Measurements from ENCODE around the gene BPIFB6.

Gene BPIFB6

DNA sequence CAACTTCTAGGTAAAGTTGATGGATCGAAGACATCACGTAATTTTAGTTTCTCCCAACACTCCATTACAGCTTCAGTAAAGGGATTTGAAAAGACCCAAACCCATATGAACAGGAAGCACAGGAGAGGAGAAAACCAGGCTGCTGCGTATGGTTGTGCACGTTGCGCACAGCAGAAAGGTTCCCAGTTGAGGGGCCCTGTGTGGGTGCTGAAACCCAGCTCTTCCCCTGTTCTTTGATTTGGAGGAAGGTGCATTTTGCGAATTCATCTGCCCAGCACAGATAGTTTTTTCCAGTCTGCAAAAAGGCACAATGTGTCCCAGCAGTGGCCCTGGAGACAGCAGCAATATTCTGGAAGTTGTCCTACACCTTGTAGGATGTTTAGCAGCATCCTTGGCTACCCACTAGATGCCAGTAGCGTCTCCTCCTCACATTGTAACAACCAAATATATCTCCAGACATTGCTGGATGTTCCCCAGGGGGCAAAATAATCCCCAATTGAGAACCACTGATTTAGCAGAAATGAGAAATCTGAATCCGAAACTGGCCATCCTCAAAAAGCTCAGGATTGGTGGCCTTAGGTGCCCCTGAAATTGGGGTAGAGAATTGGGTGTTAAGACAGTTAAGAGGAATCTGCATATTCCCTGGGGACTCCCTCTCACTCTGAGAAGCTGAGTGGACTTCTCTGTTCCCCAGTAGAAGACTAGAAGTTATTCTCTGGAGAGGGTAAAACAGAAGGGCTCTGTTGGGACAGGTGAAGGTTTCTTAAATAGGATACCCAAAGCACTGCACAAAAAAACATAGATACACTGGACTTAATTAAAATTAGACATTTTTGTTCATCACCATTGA is 39.4 kb upstream of the BPIFB6 start:
- DNase-seq (ENCODE audit: low read depth, low spot score), result no peak
- ChIA-PET CTCF (no interaction called here), POLR2A (no interaction called here)
- TF ChIP-seq, protein P1, sequence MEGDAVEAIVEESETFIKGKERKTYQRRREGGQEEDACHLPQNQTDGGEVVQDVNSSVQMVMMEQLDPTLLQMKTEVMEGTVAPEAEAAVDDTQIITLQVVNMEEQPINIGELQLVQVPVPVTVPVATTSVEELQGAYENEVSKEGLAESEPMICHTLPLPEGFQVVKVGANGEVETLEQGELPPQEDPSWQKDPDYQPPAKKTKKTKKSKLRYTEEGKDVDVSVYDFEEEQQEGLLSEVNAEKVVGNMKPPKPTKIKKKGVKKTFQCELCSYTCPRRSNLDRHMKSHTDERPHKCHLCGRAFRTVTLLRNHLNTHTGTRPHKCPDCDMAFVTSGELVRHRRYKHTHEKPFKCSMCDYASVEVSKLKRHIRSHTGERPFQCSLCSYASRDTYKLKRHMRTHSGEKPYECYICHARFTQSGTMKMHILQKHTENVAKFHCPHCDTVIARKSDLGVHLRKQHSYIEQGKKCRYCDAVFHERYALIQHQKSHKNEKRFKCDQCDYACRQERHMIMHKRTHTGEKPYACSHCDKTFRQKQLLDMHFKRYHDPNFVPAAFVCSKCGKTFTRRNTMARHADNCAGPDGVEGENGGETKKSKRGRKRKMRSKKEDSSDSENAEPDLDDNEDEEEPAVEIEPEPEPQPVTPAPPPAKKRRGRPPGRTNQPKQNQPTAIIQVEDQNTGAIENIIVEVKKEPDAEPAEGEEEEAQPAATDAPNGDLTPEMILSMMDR (IDR thresholded peaks at IDR 0.05; ENCODE audit: insufficient read depth, low read length, missing control alignments), result no peak
- no peak overlapping the region for H3K4me3 ChIP-seq (ENCODE audit: low read depth, low read length)

GRCh38 chr20:32993496-32994050 is 37.9 kb upstream of the BPIFB6 start:
- CTCF ChIA-PET, result interaction anchor here (2.0 kb wide), 1 partner anchor 11 kb away, joined by 6 read pairs; the partner anchor contains the start of gene SUN5
- POLR2A ChIA-PET, result no interaction called here

GRCh38 chr20:32995802-32996201 is 35.6 kb upstream of the BPIFB6 start:
- no peak overlapping the region for H3K4me3 ChIP-seq (ENCODE audit: low read depth, low read length)
- CTCF ChIA-PET, result no interaction called here
- no peak for DNase-seq (ENCODE audit: low read depth, low spot score)
- POLR2A ChIA-PET, result no interaction called here
- TF ChIP-seq, protein P1 (IDR thresholded peaks at IDR 0.05; ENCODE audit: insufficient read depth, low read length, missing control alignments), result no peak

More at GRCh38 chr20:32993496-32994050, 37.9 kb upstream of the BPIFB6 start:
- no peak overlapping the region for H3K4me3 ChIP-seq (ENCODE audit: low read depth, low read length)
- TF ChIP-seq, protein P1 (IDR thresholded peaks at IDR 0.05; ENCODE audit: insufficient read depth, low read length, missing control alignments), result no peak
- no peak for DNase-seq (ENCODE audit: low read depth, low spot score)

- DNase-seq (ENCODE audit: low read depth, low spot score), result no peak
- TF ChIP-seq, protein P1 (IDR thresholded peaks at IDR 0.05; ENCODE audit: insufficient read depth, low read length, missing control alignments), result no peak
- CTCF ChIA-PET, result no interaction called here
- H3K4me3 ChIP-seq (ENCODE audit: low read depth, low read length), result no peak overlapping the region
- POLR2A ChIA-PET, result no interaction called here
Observed at GRCh38 chr20:32997431-32997830, 34.0 kb upstream of the BPIFB6 start.

GRCh38 chr20:32999603-33000250 is 31.7 kb upstream of the BPIFB6 start:
- POLR2A ChIA-PET, result no interaction called here
- TF ChIP-seq, protein P1 (IDR thresholded peaks at IDR 0.05; ENCODE audit: insufficient read depth, low read length, missing control alignments), result no peak
- H3K4me3 ChIP-seq (ENCODE audit: low read depth, low read length), result no peak overlapping the region
- DNase-seq (ENCODE audit: low read depth, low spot score), result no peak
- CTCF ChIA-PET, result no interaction called here

DNA sequence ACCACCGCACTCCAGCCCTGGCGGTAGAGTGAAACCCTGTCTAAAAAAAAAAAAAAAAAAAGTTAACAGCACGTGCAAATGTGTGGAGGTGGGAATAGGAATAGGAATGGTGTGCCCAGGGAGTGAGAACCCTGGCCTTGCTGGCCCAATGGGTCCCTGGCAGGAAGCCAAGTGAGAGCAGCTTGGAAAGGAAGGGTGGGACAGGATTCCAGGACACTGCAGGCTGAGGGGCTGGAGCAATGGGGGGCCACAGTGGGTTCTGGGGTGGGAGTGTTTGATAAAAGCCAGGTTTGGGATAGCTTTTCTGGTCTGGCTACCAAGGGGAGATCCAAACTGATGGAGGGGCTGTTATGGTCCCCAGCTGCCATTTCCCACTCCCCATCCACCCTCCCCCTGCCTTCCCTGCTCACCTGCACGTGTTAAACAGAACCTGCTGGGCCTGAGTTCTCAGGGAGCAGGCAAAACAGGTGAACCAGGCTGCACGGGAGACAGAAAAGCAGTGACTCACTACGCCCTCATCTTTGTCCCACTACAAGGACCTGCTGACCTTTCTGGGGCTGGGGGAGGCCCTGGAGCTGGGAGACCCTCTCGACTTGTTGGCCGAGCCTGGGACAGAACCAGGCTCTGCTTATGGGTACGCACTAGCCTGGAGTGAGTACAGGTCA is 30.5 kb upstream of the BPIFB6 start:
- CTCF ChIA-PET, result no interaction called here
- H3K4me3 ChIP-seq (ENCODE audit: low read depth, low read length), result no peak overlapping the region
- TF ChIP-seq, protein P1 (IDR thresholded peaks at IDR 0.05; ENCODE audit: insufficient read depth, low read length, missing control alignments), result no peak
- POLR2A ChIA-PET, result no interaction called here
- DNase-seq (ENCODE audit: low read depth, low spot score), result no peak

Measured in AG04449 (cell line).